Sigmoid colon (tissue), 3 donors: ENCODE data around the gene PHF21A.

Source experiments
- CTCF ChIP-seq, 4 experiments: fragments of 450-650 bp in 3 of 4; fragments of 200-600 bp in 1 of 4; IDR thresholded peaks; one replicate each; pipeline ENCODE4 v1.5.1; 2016 to 2019; ENCODE audit warnings: antibody characterized with exemption in 4 of 4, mild to moderate bottlenecking in 3 of 4, moderate library complexity in 2 of 4
- POLR2A ChIP-seq, 2 donors: fragments of 450-650 bp; IDR thresholded peaks; one replicate each; pipeline ENCODE4 v1.6.1; 2016; ENCODE audit warnings: antibody characterized with exemption in 2 of 2, mild to moderate bottlenecking in 2 of 2, moderate library complexity in 2 of 2

- TF ChIP-seq CTCF (IDR thresholded peaks at IDR 0.05), result no peak
- no peak for TF ChIP-seq POLR2A (IDR thresholded peaks at IDR 0.05)
Measured at GRCh38 chr11:45896422-45896984, 224.8 kb downstream of the PHF21A start.
